ENCODE measurements around the gene SLC29A1.

GRCh38 chr6:44216677-44217331 is 6.6 kb upstream of the SLC29A1 start, which contains the start of gene MYMX:
- no peak for TF ChIP-seq CTCF (IDR thresholded peaks at IDR 0.05)
- no peak for TF ChIP-seq ZFX (IDR thresholded peaks at IDR 0.05; ENCODE audit: borderline replicate concordance)

Measured in 22Rv1 (cell line).